Lung microvascular endothelial cell (primary cell): ENCODE measurements around the gene EXOSC6. TPM values are rescaled to one million over a fixed set of nuclear protein-coding genes. Genes with fewer than 3 reads are reported as not detected.
"Not testable (repeated sequence)": the region's sequence is repeated elsewhere in the genome, so short reads cannot be mapped to it uniquely, and the experiment has no call there.

Experiments
- DNase-seq, 2 donors: peaks; one replicate each; pipeline versions ENCODE4 v3.0.0 to v3.0.0-alpha.2; 2010; ENCODE audit warnings: low read depth in 2 of 2
- total RNA-seq: library from RNA; depleted of rRNA; stranded (reverse); fragments of >200 nt; gene quantifications from 2 replicates; pipeline ENCODE4 v1.2.1, GENCODE V29; 2014

EXOSC6 gene
- total RNA-seq, 1 donor from 2014 or later: 43.7 TPM

DNA sequence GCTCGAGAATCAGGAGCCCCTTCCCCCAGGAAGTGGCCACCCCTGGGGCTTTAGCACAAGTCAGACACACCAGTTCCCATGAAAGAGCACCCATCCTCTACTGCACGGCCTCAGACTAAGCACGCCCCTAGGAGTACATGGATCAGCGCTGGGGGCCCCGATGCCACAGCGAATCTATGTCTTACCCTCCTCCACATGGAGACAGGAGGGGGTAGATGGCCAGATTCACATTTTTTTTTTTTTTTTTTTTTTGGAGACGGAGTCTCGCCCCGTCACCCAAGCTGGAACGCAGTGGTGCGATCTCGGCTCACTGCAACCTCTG lies 3.2 kb upstream of the EXOSC6 start:
- no peak for DNase-seq

GRCh38 chr16:70254180-70254964 lies 2.6 kb upstream of the EXOSC6 start:
- DNase-seq: peak in 1 of 2 donors; percentile 86

DNA sequence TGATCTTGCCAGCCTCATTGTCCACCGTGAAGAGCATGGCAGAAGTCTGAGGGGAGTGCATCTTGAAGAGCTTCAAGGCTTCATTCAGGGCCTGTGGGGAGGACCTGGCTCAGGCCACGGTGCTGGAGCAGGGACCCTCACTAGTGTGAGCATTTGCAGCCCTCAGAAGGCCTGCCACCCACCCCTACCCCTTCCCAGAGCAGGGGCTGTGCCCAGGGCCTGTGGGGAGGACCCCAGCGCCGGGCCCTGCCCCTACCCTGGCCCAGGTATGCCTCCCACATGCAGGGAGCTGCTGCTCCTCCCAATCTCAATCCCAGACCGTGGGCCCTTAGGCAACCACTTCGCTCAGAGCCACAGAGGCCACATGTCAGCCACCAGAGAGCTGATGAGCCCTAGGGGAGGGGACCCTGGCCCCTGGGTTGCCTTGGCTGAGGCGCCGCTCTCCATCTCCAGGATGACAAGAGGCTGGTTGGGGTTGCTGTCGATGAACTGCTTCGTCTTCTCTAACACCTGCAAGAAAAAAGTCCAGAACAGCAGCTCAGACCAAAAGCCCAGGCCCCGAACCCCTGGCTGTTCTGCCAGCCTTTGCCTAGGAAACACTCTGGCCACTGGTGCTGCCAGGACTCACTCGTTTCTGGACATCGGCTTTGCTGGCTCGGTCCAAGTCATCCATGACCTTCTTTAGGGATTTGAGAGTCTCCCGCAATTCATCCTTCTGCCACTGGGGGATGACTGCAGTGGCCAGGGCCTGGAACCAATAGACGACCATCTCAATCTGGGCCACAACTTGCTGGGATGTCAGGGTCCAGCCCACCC lies 1.8 kb upstream of the EXOSC6 start:
- DNase-seq: peak; percentile 46 to 51

- peak in 1 of 2 donors; percentile 20 for DNase-seq
Measured at GRCh38 chr16:70252355-70252988, 732 bp upstream of the EXOSC6 start.

DNA sequence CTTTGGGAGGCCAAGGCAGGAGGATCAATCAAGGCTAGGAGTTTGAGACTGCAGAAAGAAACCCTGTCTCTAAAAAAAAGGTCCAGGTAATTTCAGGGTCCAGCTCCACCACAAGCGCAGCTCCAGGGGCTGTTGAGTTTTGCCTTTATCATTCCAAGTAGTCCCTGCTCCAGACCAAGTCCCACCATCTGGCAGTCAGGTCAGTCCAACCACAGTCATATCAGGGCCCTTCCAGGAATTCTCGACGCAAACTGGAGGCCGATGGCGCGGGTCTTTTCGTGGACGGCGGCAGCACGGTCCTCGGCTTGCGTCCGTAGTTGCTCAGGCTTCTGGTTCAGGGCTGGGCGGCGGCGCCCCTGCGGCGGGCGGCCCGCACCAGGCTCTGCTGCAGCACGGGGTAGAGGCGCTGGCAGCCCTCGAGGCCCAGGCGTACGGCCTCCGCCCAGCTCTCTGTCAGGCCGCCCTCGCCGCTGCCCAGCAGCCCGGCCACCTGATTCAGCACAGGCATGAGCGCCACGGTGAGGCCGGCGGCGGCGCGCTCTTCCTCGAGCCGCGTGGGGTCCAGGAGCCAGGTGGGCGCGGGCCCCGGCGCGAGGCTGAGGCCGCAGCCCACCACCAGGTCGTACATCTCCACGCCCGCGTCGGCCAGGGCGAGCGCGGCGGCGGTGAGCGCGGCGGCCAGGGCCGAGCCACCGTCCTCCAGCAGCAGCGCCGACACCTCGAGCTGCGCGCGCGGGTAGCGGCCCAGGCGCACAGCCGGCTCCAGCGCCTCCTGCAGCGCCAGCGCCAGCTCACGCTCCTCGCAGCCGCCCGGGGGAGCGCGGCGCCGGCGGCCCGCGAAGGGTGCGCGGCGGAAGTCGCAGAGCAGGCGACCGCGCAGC lies 752 bp downstream of the EXOSC6 start:
- DNase-seq: peak; percentile 71 to 86

DNA sequence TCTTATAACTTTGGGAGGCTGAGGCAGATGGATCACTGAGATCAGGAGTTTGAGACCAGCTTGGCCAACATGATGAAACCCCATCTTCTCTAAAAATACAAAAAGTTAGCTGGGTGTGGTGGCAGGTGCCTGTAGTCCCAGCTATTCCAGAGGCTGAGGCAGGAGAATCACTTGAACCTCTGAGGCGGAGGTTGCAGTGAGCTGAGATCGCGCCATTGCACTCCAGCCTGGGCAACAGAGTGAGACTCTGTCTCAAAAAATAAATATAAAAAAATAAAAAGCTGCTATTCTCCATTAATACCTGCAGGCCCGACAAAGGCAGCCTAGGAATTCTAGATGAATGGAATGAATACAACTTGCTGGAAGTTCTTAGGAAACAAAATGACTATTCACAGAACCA lies 2.0 kb downstream of the EXOSC6 start:
- not testable (repeated sequence) for DNase-seq

DNA sequence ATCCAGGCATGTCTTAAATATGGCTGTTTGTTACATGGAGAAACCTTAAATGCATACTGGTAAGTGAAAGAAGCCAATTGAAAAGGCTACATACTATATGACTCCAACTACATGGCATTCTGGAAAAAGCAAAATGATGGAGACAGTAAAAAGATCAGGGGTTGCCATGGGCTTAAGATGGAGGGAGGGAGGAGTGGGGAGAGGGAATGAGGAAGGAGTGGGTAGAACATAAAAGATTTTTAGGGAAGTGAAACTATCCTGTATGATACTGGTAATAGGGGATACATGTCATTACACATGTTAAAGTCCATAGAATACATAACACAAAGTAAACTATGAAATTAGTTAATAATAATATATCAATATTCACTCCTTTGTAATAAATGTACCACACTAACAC lies 13.0 kb downstream of the EXOSC6 start:
- not testable (repeated sequence) for DNase-seq

DNA sequence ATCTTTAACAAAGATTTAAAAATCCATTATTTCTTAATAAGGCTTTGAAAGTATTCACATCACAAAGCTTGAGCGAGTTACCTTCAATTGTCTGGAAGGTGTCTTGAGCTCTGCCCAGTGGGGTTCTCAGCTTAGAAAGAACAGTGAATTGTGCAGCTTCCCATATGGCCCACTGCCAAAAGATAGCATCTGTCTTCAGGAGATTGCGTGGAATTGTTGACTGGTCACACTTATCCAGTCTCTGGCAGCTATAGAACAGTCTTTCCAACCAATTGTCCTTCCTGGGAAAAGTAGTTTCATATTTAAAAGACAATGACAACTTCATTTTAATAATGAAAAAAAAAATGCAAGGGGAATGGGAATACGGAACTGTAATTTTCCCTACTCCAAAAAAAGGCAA lies 19.9 kb downstream of the EXOSC6 start:
- peak in 1 of 2 donors; percentile 84 for DNase-seq

DNA sequence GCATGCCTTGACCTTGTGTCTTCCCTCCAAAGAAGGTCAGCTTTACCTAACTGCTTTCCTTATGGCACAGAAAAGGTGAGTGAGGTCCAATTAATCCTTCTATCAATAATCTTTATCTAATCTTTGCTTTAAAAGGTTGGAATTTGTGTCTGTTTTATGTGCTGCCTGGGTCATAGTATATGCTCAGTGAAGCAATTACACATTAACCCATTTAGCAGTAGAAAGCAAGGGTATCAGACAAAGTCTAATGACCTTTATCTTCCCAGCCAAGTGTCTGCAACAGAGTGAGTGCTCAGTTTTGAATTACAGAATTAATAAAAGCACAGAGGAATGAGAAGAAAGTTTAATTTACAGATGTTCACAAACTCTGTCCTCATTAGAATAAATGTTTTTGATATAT lies 25.7 kb downstream of the EXOSC6 start:
- not testable (repeated sequence) for DNase-seq

GRCh38 chr16:70225430-70225829 lies 26.3 kb downstream of the EXOSC6 start:
- not testable (repeated sequence) for DNase-seq

DNA sequence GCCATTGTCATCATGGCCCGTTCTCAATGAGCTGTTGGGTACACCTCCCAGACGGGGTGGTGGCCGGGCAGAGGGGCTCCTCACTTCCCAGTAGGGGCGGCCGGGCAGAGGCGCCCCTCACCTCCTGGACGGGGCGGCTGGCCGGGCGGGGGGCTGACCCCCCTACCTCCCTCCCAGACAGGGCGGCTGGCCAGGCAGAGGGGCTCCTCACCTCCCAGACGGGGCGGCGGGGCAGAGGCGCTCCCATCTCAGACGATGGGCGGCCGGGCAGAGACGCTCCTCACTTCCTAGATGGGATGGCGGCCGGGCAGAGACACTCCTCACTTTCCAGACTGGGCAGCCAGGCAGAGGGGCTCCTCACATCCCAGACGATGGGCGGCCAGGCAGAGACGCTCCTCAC lies 27.1 kb downstream of the EXOSC6 start:
- not testable (repeated sequence) for DNase-seq

- DNase-seq: not testable (repeated sequence)
Measured at GRCh38 chr16:70223971-70224513, 27.7 kb downstream of the EXOSC6 start.

GRCh38 chr16:70223216-70223615 lies 28.5 kb downstream of the EXOSC6 start:
- peak in 1 of 2 donors; percentile 5 for DNase-seq

DNA sequence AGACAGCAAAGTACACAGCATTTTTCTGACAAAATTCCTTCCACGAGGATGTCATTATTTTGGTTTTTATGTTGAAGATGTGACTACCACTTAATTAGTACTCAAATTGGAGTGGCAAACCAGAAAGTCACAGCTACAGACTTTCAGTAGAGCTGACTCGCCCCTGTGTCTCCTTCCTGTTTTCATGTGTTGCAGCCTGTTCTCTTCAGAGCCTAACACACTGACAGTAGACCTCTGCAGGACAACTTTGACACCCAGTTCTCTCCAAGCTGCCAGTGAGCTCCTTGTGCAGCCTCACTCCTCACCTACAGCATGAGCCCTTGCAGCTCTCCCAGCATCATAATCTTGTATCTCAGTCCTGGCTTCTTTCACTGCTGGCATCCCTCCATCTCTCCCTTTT lies 29.2 kb downstream of the EXOSC6 start:
- peak in 1 of 2 donors; percentile 8 for DNase-seq

GRCh38 chr16:70218586-70218985 lies 33.2 kb downstream of the EXOSC6 start:
- DNase-seq: not testable (repeated sequence)

GRCh38 chr16:70206382-70206781 lies 45.4 kb downstream of the EXOSC6 start:
- not testable (repeated sequence) for DNase-seq

DNA sequence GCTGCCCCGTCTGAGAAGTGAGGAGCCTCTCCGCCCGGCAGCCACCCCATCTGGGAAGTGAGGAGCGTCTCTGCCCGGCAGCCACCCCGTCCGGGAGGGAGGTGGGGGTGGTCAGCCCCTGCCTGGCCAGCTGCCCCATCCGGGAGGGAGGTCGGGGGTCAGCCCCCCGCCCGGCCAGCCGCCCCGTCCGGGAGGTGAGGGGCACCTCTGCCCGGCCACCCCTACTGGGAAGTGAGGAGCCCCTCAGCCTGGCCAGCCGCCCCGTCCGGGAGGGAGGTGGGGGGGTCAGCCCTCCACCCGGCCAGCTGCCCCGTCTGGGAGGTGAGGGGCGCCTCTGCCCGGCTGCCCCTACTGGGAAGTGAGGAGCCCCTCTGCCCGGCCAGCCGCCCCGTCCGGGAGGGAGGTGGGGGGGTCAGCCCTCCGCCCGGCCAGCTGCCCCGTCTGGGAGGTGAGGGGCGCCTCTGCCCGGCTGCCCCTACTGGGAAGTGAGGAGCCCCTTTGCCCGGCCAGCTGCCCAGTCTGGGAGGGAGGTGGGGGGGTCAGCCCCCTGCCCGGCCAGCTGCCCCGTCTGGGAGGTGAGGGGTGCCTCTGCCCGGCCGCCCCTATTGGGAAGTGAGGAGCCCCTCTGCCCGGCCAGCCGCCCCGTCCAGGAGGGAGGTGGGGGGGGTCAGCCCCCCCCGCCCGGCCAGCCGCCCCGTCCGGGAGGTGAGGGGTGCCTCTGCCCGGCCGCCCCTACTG lies 46.9 kb downstream of the EXOSC6 start:
- not testable (repeated sequence) for DNase-seq

- not testable (repeated sequence) for DNase-seq
Measured at GRCh38 chr16:70204010-70204409, 47.7 kb downstream of the EXOSC6 start.

DNA sequence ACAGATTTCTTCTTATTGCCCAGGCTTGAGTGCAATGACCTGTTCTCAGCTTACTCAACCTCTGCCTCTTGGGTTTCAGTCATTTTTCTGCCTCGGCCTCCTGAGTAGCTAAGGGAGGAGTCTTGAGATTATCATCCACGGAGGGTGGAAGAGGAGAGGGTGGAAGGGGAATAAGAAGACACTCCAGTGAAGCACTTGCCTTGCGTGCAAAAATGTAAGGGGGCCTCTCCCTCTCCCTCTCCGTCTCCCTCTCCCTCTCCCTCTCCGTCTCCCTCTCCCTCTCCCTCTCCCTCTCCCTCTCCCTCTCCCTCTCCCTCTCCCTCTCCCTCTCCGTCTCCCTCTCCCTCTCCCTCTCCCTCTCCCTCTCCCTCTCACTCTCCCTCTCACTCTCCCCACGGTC lies 48.2 kb downstream of the EXOSC6 start:
- not testable (repeated sequence) for DNase-seq

DNA sequence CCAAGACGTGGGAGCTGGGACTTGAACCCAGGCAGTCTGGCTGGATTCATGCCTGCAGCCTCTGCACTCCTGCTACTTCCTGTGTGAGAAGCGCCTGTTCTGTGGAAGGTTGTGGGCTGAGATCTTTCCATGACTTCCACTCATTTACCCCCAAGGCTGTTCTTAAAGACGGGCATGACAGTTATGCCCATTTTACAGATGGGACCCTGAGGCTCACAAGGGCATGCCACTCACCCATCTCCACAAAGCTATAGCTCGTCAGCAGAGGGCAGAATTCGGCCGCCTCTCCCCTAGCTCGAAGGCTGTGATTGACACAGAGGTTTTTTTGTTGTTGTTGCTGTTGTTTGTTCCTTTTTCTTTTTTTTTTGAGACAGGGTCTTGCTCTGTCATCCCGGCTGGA lies 51.7 kb downstream of the EXOSC6 start:
- DNase-seq: not testable (repeated sequence)
